Mesendoderm (in vitro differentiated cells): ENCODE results near the gene CCSER2.
"Not testable (repeated sequence)": the region's sequence is repeated elsewhere in the genome, so short reads cannot be mapped to it uniquely, and the experiment has no call there.

ENCODE experiments used
- DNase-seq: peaks from one replicate; pipeline ENCODE4 v3.0.0; 2013
- H2AK5ac ChIP-seq: 2 replicates; pipeline ENCODE4 v1.6.1; 2013; ENCODE audit warnings: low read length, inconsistent platforms
- H2BK120ac ChIP-seq: 2 replicates; pipeline ENCODE4 v1.6.1; 2013; ENCODE audit warnings: low read depth, mild to moderate bottlenecking, low read length, moderate library complexity, mixed read lengths
- H2BK15ac ChIP-seq: replicated peaks from 2 replicates; pipeline ENCODE4 v1.6.1; 2013; ENCODE audit warnings: low read depth, mild to moderate bottlenecking, moderate library complexity
- H2BK5ac ChIP-seq: 2 replicates; pipeline ENCODE4 v1.6.1; 2013; ENCODE audit warnings: low read length, inconsistent platforms
- H3K18ac ChIP-seq: 2 replicates; pipeline ENCODE4 v1.6.1; 2013; ENCODE audit warnings: mild to moderate bottlenecking, low read length, mixed read lengths
- H3K23ac ChIP-seq: one replicate; pipeline ENCODE4 v1.6.1; 2013; ENCODE audit warnings: low read length
- H3K27ac ChIP-seq: 2 replicates; pipeline ENCODE4 v1.5.1; 2013; ENCODE audit warnings: low read depth, mild to moderate bottlenecking, inconsistent platforms, low read length, moderate library complexity
- H3K27me3 ChIP-seq: 2 replicates; pipeline ENCODE4 v1.6.1; 2013; ENCODE audit warnings: low read length, control low read depth, mild to moderate bottlenecking, inconsistent platforms; ENCODE audit not compliant: insufficient read depth, poor library complexity
- H3K36me3 ChIP-seq: 2 replicates; pipeline ENCODE4 v1.6.1; 2013; ENCODE audit warnings: low read length, inconsistent platforms; ENCODE audit not compliant: control insufficient read depth, insufficient read depth
- H3K4ac ChIP-seq: one replicate; pipeline ENCODE4 v1.6.1; 2013; ENCODE audit warnings: low read depth, mild to moderate bottlenecking, low read length, moderate library complexity
- H3K4me1 ChIP-seq: 2 replicates; pipeline ENCODE4 v1.6.1; 2013; ENCODE audit warnings: low read depth, low read length, inconsistent platforms; ENCODE audit not compliant: control insufficient read depth
- H3K4me2 ChIP-seq: 2 replicates; pipeline ENCODE4 v1.6.1; 2013; ENCODE audit warnings: low read length
- H3K4me3 ChIP-seq: 2 replicates; pipeline ENCODE4 v1.5.1; 2013; ENCODE audit warnings: mild to moderate bottlenecking, low read length
- H3K56ac ChIP-seq: one replicate; pipeline ENCODE4 v1.6.1; 2013; ENCODE audit warnings: low read length
- H3K79me1 ChIP-seq: 2 replicates; pipeline ENCODE4 v1.6.1; 2013; ENCODE audit warnings: low read length, inconsistent platforms
- H3K79me2 ChIP-seq: 2 replicates; pipeline ENCODE4 v1.6.1; 2013; ENCODE audit warnings: mild to moderate bottlenecking, low read length; ENCODE audit not compliant: control insufficient read depth, insufficient read depth
- H3K9ac ChIP-seq: 2 replicates; pipeline ENCODE4 v1.6.1; 2013; ENCODE audit warnings: low read length, inconsistent platforms
- H4K5ac ChIP-seq: one replicate; pipeline ENCODE4 v1.6.1; 2013; ENCODE audit warnings: low read length
- H4K8ac ChIP-seq: one replicate; pipeline ENCODE4 v1.6.1; 2013; ENCODE audit warnings: low read depth, mild to moderate bottlenecking, control low read depth, low read length, moderate library complexity
- WGBS: extraction: QIAGEN DNeasy Blood & Tissue Kit; methylation state at CpG from one replicate; pipeline ENCODE4 v1.1.7; 2013; ENCODE audit warnings: low lambda C conversion rate, missing lambda C conversion rate; ENCODE audit not compliant: insufficient coverage; ENCODE audit errors: extremely low coverage; 5-methylcytosine and 5-hydroxymethylcytosine counted together

The CCSER2 gene

DNA sequence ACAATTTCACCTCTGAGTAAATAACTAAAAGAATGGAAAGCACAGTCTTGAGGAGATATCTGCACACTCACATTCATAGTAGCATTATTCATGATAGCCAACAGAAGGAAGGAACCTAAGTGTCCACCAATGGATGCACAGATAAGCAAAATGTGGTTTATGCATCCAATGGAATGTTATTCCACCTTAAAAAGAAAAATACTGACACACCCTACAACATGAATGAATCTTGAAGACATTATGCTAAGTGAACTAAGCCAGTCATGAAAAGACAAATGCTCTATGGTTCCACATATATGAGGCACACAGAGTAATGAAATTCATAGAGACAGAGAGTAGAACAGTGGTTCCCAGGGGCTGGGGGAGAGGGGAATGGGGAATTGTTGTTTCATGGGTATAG, 6.5 kb upstream of the CCSER2 start:
- no peak overlapping the region for H3K27ac ChIP-seq
- no peak overlapping the region for H4K8ac ChIP-seq
- no peak overlapping the region for H3K4ac ChIP-seq
- H2BK120ac ChIP-seq, result no peak overlapping the region
- no peak overlapping the region for H4K5ac ChIP-seq
- no peaks in the 10 kb centered on the region for H3K79me1 ChIP-seq
- H3K56ac ChIP-seq, result no peak overlapping the region
- H3K79me2 ChIP-seq, result no peaks in the 10 kb centered on the region
- H3K9ac ChIP-seq, result no peak overlapping the region
- no peak overlapping the region for H3K23ac ChIP-seq
- DNase-seq, result no peak
- no peak overlapping the region for H2BK5ac ChIP-seq
- no peaks in the 10 kb centered on the region for H3K4me1 ChIP-seq
- H3K18ac ChIP-seq, result no peak overlapping the region
- H3K4me3 ChIP-seq, result no peak overlapping the region
- no peaks in the 10 kb centered on the region for H3K36me3 ChIP-seq
- no peak overlapping the region for H2AK5ac ChIP-seq
- H2BK15ac ChIP-seq, result no peak overlapping the region
- no peaks in the 10 kb centered on the region for H3K27me3 ChIP-seq
- H3K4me2 ChIP-seq, result no peak overlapping the region

DNA sequence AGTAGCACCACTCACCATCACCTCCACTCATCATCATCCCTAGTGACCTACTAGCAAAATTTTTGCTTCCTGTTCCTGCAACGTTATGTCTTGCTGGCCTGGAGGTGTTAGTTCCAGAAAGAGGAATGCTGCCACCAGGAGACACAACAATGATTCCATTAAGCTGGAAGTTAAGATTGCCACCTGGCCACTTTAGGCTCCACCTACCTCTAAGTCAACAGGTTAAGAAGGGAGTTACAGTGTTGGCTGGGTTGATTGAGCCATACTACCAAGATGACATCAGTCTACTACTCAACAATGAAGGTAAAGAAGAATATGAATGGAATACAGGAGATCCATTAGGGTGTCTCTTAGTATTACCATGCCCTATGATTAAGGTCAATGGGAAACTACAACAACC, 4.8 kb upstream of the CCSER2 start:
- not testable (repeated sequence) for H3K27ac ChIP-seq, H2BK5ac ChIP-seq, H3K56ac ChIP-seq, H3K4me3 ChIP-seq, H3K27me3 ChIP-seq, H2BK15ac ChIP-seq, H3K4me1 ChIP-seq, H3K4ac ChIP-seq, H3K9ac ChIP-seq, H3K79me1 ChIP-seq, H2AK5ac ChIP-seq, H4K8ac ChIP-seq, H3K4me2 ChIP-seq, H2BK120ac ChIP-seq, H4K5ac ChIP-seq, H3K79me2 ChIP-seq, H3K36me3 ChIP-seq, DNase-seq, H3K23ac ChIP-seq, H3K18ac ChIP-seq
- WGBS, result no CpG with 5 or more reads among the region's 1 CpG

DNA sequence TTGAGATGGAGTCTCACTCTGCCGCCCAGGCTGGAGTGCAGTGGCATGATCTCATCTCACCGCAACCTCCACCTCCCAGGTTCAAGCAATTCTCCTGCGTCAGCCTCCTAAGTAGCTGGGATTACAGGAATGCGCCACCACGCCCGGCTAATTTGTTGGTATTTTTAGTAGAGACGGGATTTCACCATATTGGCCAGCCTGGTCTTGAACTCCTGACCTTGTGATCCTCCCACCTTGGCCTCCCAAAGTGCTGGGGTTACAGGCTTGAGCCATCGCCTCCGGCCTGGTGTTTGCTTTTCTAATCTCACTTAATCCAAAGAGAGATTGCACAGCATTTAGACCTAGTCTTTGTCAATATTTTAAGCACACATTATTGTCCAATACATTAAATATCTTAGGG, 1.4 kb upstream of the CCSER2 start:
- not testable (repeated sequence) for H3K79me1 ChIP-seq, H3K4ac ChIP-seq, H2AK5ac ChIP-seq, H3K36me3 ChIP-seq, H3K27ac ChIP-seq, H2BK120ac ChIP-seq, H3K18ac ChIP-seq, H4K8ac ChIP-seq, H2BK15ac ChIP-seq, DNase-seq, H3K4me1 ChIP-seq, H3K4me3 ChIP-seq, H4K5ac ChIP-seq, H3K9ac ChIP-seq, H3K56ac ChIP-seq, H3K4me2 ChIP-seq, H2BK5ac ChIP-seq, H3K27me3 ChIP-seq, H3K23ac ChIP-seq
- WGBS, result no CpG with 5 or more reads among the region's 9 CpGs
- peaks cover 16% of the 10 kb centered on the region for H3K79me2 ChIP-seq

DNA sequence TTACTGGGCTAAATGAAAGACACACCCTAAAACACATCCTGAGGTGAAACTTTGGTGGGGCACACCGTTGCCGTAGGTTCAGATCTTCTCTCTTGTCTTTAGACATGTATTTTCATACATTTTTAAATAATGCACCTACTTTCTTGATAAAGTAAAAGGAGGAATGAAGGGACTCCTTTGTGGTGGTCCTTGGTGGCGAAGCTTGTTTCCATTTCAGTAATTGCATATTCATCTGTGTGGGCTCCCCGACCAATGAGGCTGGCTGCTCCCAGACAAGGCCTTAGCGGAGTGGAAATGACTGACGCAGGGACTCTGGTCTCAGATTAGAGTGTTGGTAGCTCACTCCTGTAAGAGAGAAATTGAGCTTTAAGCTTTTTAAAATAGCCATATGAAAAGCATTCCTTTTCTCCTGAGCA, 815 bp downstream of the CCSER2 start:
- no peak overlapping the region for H3K4ac ChIP-seq
- peak overlapping the region; percentile 89 for H3K27ac ChIP-seq
- no peak overlapping the region for H3K23ac ChIP-seq
- no CpG with 5 or more reads among the region's 6 CpGs for WGBS
- H2AK5ac ChIP-seq, result no peak overlapping the region
- H3K56ac ChIP-seq, result peak overlapping the region; percentile 97
- peaks cover 7% of the 10 kb centered on the region for H3K79me1 ChIP-seq
- peak overlapping the region; percentile 62 for H3K4me2 ChIP-seq
- no peaks in the 10 kb centered on the region for H3K36me3 ChIP-seq
- peak overlapping the region; percentile 55 for H3K18ac ChIP-seq
- H2BK5ac ChIP-seq, result no peak overlapping the region
- H4K8ac ChIP-seq, result no peak overlapping the region
- H2BK15ac ChIP-seq, result no peak overlapping the region
- DNase-seq, result peak; percentile 68
- peak overlapping the region; percentile 93 for H3K9ac ChIP-seq
- no peak overlapping the region for H2BK120ac ChIP-seq
- H4K5ac ChIP-seq, result no peak overlapping the region
- H3K79me2 ChIP-seq, result peaks cover 26% of the 10 kb centered on the region
- peaks cover 7% of the 10 kb centered on the region for H3K4me1 ChIP-seq
- H3K27me3 ChIP-seq, result no peaks in the 10 kb centered on the region
- H3K4me3 ChIP-seq, result peak overlapping the region; percentile 89

DNA sequence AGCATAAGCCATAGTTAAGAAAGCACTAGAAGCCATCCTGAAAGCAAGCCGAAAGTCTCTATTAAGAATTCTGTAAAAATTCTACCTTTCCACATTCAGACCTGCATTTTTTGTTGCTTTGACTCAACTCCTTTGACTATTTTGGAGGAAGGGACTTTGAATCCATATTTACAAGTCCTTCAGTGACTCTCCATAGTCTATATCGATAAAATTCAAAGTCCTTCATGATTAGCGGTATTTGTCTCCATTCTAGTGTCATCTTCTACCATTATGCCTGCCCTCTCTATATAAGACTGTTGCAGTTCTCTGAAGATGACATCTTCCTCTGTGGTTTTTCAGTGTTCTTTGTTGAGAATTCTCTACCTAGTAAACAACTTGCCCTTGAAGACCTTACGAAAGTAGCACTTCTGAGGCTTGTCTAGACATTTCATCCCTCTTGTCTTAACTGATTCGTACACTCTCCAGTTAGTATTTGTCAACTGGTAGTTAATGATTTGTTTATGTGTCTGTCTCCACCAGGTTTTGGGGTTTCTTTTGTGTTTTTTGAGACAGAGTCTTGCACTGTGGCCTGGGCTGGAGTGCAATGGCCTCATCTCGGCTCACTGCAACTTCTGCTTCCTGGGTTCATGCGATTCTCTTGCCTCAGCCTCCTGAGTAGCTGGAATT, 1.7 kb downstream of the CCSER2 start:
- Histone ChIP-seq H2BK5ac (no peak overlapping the region), H3K4me1 (peaks cover 7% of the 10 kb centered on the region), H3K27me3 (no peaks in the 10 kb centered on the region), H3K4me3 (no peak overlapping the region), H3K23ac (no peak overlapping the region), H3K36me3 (no peaks in the 10 kb centered on the region), H3K79me1 (peaks cover 9% of the 10 kb centered on the region), H2BK120ac (no peak overlapping the region), H3K79me2 (peaks cover 33% of the 10 kb centered on the region), H3K4me2 (no peak overlapping the region), H3K56ac (no peak overlapping the region), H3K9ac (peak overlapping the region; percentile 3), H2AK5ac (no peak overlapping the region), H4K5ac (no peak overlapping the region), H4K8ac (no peak overlapping the region), H3K27ac (no peak overlapping the region), H3K18ac (no peak overlapping the region), H2BK15ac (no peak overlapping the region), H3K4ac (no peak overlapping the region)
- WGBS, result no CpG with 5 or more reads among the region's 7 CpGs
- DNase-seq, result no peak

GRCh38 chr10:84331091-84331490, 2.7 kb downstream of the CCSER2 start:
- no peak overlapping the region for H2BK5ac ChIP-seq
- peaks cover 8% of the 10 kb centered on the region for H3K4me1 ChIP-seq
- WGBS, result no CpG with 5 or more reads among the region's 2 CpGs
- no peak overlapping the region for H4K5ac ChIP-seq
- H2BK15ac ChIP-seq, result no peak overlapping the region
- no peak overlapping the region for H3K4me3 ChIP-seq
- no peak for DNase-seq
- no peaks in the 10 kb centered on the region for H3K27me3 ChIP-seq
- no peak overlapping the region for H3K23ac ChIP-seq
- peaks cover 11% of the 10 kb centered on the region for H3K79me1 ChIP-seq
- H3K36me3 ChIP-seq, result no peaks in the 10 kb centered on the region
- H3K79me2 ChIP-seq, result peaks cover 40% of the 10 kb centered on the region
- H2BK120ac ChIP-seq, result no peak overlapping the region
- H3K56ac ChIP-seq, result peak overlapping the region; percentile 30
- no peak overlapping the region for H3K9ac ChIP-seq
- no peak overlapping the region for H4K8ac ChIP-seq
- no peak overlapping the region for H3K27ac ChIP-seq
- H2AK5ac ChIP-seq, result no peak overlapping the region
- H3K4ac ChIP-seq, result no peak overlapping the region
- H3K4me2 ChIP-seq, result no peak overlapping the region
- no peak overlapping the region for H3K18ac ChIP-seq
